HEK293 (cell line): Measurements from ENCODE around the gene CFAP107.

Source experiments
- CTCF ChIA-PET: fragments of 350-600 bp; formaldehyde crosslinking; extraction: SDS; loops from one replicate; lab custom pipeline; 2021; ENCODE audit warnings: antibody characterized with exemption; lab: Yijun Ruan, JAX
- POLR2A ChIA-PET: fragments of 300-600 bp; formaldehyde crosslinking; extraction: SDS; loops from one replicate; lab custom pipeline; 2020; ENCODE audit warnings: antibody characterized with exemption, inconsistent platforms; lab: Yijun Ruan, JAX
- H3K27ac ChIP-seq: fragments of 200-500 bp; sonication (Bioruptor generic); 2 replicates; pipeline ENCODE4 v1.5.1; 2014; ENCODE audit warnings: low read depth, low read length, control low read depth, inconsistent platforms; ENCODE audit errors: extremely low read depth
- H3K36me3 ChIP-seq, 2 experiments: fragments of 200-500 bp in 1 of 2; sonication (Bioruptor generic) in 1 of 2; 1 replicate in 1 of 2; 2 replicates in 1 of 2; pipeline ENCODE4 v1.5.1; 2014 to 2017; ENCODE audit warnings: inconsistent platforms in 2 of 2, low read length in 2 of 2; ENCODE audit not compliant: control insufficient read depth in 2 of 2, insufficient read depth in 1 of 2
- H3K4me1 ChIP-seq: fragments of 200-500 bp; sonication (Bioruptor generic); 2 replicates; pipeline ENCODE4 v1.5.1; 2014; ENCODE audit warnings: mild to moderate bottlenecking, low read length, inconsistent platforms; ENCODE audit not compliant: control insufficient read depth, insufficient read depth
- H3K4me3 ChIP-seq: 2 replicates; pipeline ENCODE4 v1.5.1; 2011; ENCODE audit warnings: low read depth, mild to moderate bottlenecking, control low read depth, low read length, moderate library complexity
- H3K9me3 ChIP-seq: fragments of 200-500 bp; sonication (Bioruptor generic); 2 replicates; pipeline ENCODE4 v1.5.1; 2014; ENCODE audit warnings: low read depth, low read length, inconsistent platforms; ENCODE audit not compliant: control insufficient read depth, insufficient read depth
- FEZF1 ChIP-seq: fragments of 450-650 bp; formaldehyde crosslinking; IDR thresholded peaks from 2 replicates; pipeline ENCODE4 v1.5.1; 2016; ENCODE audit warnings: missing biosample characterization, missing genetic modification characterization
- HOXD13 ChIP-seq: sonication (generic); formaldehyde crosslinking; IDR thresholded peaks from 2 replicates; pipeline ENCODE4 v1.8.0; 2022; ENCODE audit warnings: missing genetic modification reagents, borderline replicate concordance
- REPIN1 ChIP-seq: fragments of 450-650 bp; formaldehyde crosslinking; IDR thresholded peaks from 2 replicates; pipeline ENCODE4 v1.5.1; 2017; ENCODE audit warnings: missing biosample characterization, missing genetic modification characterization, low read depth
- SCRT1 ChIP-seq: fragments of 450-650 bp; formaldehyde crosslinking; IDR thresholded peaks from 2 replicates; pipeline ENCODE4 v1.5.1; 2016; ENCODE audit warnings: missing biosample characterization, missing genetic modification characterization, borderline replicate concordance
- SP2 ChIP-seq: fragments of 450-650 bp; formaldehyde crosslinking; IDR thresholded peaks from 2 replicates; pipeline ENCODE4 v1.5.1; 2016; ENCODE audit warnings: missing biosample characterization, missing genetic modification characterization
- ZFHX2 ChIP-seq: fragments of 450-650 bp; formaldehyde crosslinking; conservative IDR thresholded peaks from 2 replicates; pipeline ENCODE4 v1.5.1; 2016; ENCODE audit warnings: missing biosample characterization, missing genetic modification characterization
- ZNF155 ChIP-seq: fragments of 450-650 bp; formaldehyde crosslinking; IDR thresholded peaks from 2 replicates; pipeline ENCODE4 v1.5.1; 2016; ENCODE audit warnings: missing biosample characterization, missing genetic modification characterization
- ZNF16 ChIP-seq: fragments of 450-650 bp; formaldehyde crosslinking; IDR thresholded peaks from 2 replicates; pipeline ENCODE4 v1.5.1; 2016; ENCODE audit warnings: low read depth, missing biosample characterization, missing genetic modification characterization
- ZNF175 ChIP-seq: fragments of 450-650 bp; formaldehyde crosslinking; IDR thresholded peaks from 2 replicates; pipeline ENCODE4 v1.5.1; 2016; ENCODE audit warnings: missing biosample characterization, missing genetic modification characterization
- ZNF211 ChIP-seq: fragments of 450-650 bp; formaldehyde crosslinking; IDR thresholded peaks from 2 replicates; pipeline ENCODE4 v1.5.1; 2016; ENCODE audit warnings: low read depth, missing biosample characterization, missing genetic modification characterization
- ZNF302 ChIP-seq: fragments of 450-650 bp; formaldehyde crosslinking; IDR thresholded peaks from 2 replicates; pipeline ENCODE4 v1.5.1; 2016; ENCODE audit warnings: missing biosample characterization, missing genetic modification characterization, low read depth
- ZNF544 ChIP-seq: fragments of 450-650 bp; formaldehyde crosslinking; IDR thresholded peaks from 2 replicates; pipeline ENCODE4 v1.5.0; 2017; ENCODE audit warnings: missing biosample characterization, missing genetic modification characterization
- ZNF621 ChIP-seq: fragments of 450-650 bp; formaldehyde crosslinking; IDR thresholded peaks from 2 replicates; pipeline ENCODE4 v1.5.1; 2017; ENCODE audit warnings: missing biosample characterization, missing genetic modification characterization
- ZNF629 ChIP-seq: fragments of 450-650 bp; formaldehyde crosslinking; IDR thresholded peaks from 2 replicates; pipeline ENCODE4 v1.5.1; 2017; ENCODE audit warnings: missing biosample characterization, missing genetic modification characterization
- TF ChIP-seq, protein P1 (sequence below): fragments of 450-650 bp; formaldehyde crosslinking; IDR thresholded peaks from 2 replicates; pipeline ENCODE4 v1.5.1; 2016; ENCODE audit warnings: missing biosample characterization, missing genetic modification characterization
- TF ChIP-seq, protein P2 (sequence below): fragments of 450-650 bp; formaldehyde crosslinking; IDR thresholded peaks from 2 replicates; pipeline ENCODE4 v1.5.1; 2016; ENCODE audit warnings: missing biosample characterization, missing genetic modification characterization, borderline replicate concordance
- TF ChIP-seq, protein P3 (sequence below): fragments of 450-650 bp; formaldehyde crosslinking; IDR thresholded peaks from 2 replicates; pipeline ENCODE4 v1.5.1; 2016; ENCODE audit warnings: missing biosample characterization, missing genetic modification characterization
- TF ChIP-seq, protein P4 (sequence below): fragments of 450-650 bp; formaldehyde crosslinking; IDR thresholded peaks from 2 replicates; pipeline ENCODE4 v1.5.1; 2016; ENCODE audit warnings: missing biosample characterization, missing genetic modification characterization
- TF ChIP-seq, protein P5 (sequence below): fragments of 450-650 bp; formaldehyde crosslinking; IDR thresholded peaks from 2 replicates; pipeline ENCODE4 v1.5.1; 2016; ENCODE audit warnings: missing biosample characterization, missing genetic modification characterization
- TF ChIP-seq, protein P6 (sequence below): fragments of 450-650 bp; formaldehyde crosslinking; optimal IDR thresholded peaks from 2 replicates; pipeline ENCODE3; 2016; ENCODE audit warnings: missing biosample characterization, mild to moderate bottlenecking, missing genetic modification characterization

CFAP107 gene

DNA sequence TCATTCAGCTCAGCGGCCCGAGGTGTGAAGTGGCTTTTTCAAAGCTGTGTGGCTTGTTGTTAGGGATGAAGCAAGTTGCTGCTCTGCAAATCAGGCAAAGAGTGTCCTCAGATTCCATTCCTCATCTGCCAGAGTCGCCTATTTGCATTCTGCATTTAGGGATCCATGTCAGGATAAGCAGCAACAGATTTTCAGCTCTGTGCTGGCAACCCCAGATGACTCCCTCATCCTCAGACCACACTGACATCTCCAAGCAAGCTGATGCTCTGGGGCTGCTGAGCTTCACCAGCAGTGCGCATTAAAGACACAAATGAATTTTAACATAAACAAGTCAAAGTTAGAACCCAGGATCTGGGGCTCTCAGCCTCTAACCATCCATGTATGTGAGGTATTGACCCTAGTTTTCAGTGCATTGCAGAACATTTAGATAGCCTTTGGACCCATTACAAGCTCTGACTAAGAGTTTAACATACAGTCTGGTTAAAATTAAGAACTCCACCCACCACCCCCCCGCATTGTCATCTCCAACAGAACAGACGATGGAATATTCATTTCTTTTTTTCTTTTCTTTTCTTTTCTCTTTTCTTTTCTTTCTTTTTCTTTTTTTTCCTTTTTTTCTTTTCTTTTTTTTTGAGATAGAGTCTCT, 10.9 kb downstream of the CFAP107 start (continued):
- TF ChIP-seq, protein P1, sequence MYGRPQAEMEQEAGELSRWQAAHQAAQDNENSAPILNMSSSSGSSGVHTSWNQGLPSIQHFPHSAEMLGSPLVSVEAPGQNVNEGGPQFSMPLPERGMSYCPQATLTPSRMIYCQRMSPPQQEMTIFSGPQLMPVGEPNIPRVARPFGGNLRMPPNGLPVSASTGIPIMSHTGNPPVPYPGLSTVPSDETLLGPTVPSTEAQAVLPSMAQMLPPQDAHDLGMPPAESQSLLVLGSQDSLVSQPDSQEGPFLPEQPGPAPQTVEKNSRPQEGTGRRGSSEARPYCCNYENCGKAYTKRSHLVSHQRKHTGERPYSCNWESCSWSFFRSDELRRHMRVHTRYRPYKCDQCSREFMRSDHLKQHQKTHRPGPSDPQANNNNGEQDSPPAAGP: no peak
- TF ChIP-seq FEZF1 (tag by site-specific recombination): no peak
- TF ChIP-seq ZNF155 (tag by site-specific recombination): no peak
- TF ChIP-seq, protein P2, sequence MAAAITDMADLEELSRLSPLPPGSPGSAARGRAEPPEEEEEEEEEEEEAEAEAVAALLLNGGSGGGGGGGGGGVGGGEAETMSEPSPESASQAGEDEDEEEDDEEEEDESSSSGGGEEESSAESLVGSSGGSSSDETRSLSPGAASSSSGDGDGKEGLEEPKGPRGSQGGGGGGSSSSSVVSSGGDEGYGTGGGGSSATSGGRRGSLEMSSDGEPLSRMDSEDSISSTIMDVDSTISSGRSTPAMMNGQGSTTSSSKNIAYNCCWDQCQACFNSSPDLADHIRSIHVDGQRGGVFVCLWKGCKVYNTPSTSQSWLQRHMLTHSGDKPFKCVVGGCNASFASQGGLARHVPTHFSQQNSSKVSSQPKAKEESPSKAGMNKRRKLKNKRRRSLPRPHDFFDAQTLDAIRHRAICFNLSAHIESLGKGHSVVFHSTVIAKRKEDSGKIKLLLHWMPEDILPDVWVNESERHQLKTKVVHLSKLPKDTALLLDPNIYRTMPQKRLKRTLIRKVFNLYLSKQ (tag by site-specific recombination): no peak

DNA sequence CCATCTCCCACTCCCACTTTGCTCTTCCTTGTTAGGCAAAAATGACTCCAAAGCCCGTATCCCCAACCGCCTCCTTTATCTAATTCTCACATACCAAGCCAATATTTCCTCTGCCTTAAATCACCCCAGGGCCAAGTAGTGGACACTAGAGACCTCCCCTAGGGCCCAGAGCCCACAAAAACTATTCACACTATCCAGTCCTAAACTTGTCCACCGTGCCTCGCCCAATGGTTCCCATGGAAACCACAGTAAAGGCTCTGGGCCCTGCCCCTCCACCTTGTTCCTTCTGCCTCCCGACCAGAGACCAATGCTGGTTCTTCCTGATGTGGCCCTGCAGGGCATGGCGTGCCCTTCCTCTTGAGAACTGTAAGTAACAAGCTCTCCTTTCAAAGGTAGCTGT, 11.8 kb downstream of the CFAP107 start:
- Histone ChIP-seq H3K4me1 (no peaks in the 10 kb centered on the region), H3K27ac (no peak overlapping the region), H3K4me3 (no peak overlapping the region), H3K9me3 (no peaks in the 10 kb centered on the region), H3K36me3 (no peaks in the 10 kb centered on the region)
- ChIA-PET CTCF (interaction anchor here (0.7 to 0.8 kb wide), 2 partner anchors 99 to 1441 kb away, joined by 3 to 7 read pairs; no protein-coding TSS in a partner anchor), POLR2A (no interaction called here)
- TF ChIP-seq SCRT1 (tag by site-specific recombination) (no peak), SP2 (tag by site-specific recombination) (no peak), ZNF302 (no peak), FEZF1 (tag by site-specific recombination) (no peak)

DNA sequence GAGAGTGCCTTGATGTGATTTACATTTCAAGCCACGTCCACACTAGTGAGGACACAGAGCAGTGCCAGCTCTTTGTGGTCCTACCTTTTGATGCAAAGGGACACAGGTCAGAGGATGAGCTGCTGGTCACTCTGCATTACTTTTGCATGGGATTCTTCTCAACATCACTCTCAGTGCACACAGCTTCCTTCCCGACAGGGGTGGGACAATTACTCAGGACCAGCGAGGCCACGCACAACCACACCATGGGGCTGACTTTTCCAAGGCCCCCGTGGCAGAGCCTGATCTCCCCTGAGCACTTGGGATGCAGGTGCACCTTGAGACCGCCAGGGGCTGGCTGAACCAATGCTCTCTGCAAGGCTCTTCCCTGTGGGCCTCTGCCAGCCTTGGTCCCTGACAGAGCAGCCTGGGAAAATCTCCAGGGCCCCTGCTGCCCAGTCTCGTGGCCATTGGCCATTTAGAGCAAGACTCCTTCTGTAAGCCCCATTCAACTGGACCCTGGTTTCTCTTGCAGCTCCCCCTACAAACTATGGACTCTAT, 14.3 kb downstream of the CFAP107 start:
- no peaks in the 10 kb centered on the region for H3K9me3 ChIP-seq
- H3K4me3 ChIP-seq: no peak overlapping the region
- H3K27ac ChIP-seq: no peak overlapping the region
- POLR2A ChIA-PET: no interaction called here
- CTCF ChIA-PET: interaction anchor here (1.0 kb wide), 1 partner anchor 24 kb away, joined by 3 read pairs; no protein-coding TSS in a partner anchor
- TF ChIP-seq ZNF629 (tag by site-specific recombination): no peak
- TF ChIP-seq ZNF621 (tag by site-specific recombination): no peak
- no peak for TF ChIP-seq REPIN1 (tag by site-specific recombination)
- no peak for TF ChIP-seq ZNF544 (tag by site-specific recombination)
- TF ChIP-seq, protein P3, sequence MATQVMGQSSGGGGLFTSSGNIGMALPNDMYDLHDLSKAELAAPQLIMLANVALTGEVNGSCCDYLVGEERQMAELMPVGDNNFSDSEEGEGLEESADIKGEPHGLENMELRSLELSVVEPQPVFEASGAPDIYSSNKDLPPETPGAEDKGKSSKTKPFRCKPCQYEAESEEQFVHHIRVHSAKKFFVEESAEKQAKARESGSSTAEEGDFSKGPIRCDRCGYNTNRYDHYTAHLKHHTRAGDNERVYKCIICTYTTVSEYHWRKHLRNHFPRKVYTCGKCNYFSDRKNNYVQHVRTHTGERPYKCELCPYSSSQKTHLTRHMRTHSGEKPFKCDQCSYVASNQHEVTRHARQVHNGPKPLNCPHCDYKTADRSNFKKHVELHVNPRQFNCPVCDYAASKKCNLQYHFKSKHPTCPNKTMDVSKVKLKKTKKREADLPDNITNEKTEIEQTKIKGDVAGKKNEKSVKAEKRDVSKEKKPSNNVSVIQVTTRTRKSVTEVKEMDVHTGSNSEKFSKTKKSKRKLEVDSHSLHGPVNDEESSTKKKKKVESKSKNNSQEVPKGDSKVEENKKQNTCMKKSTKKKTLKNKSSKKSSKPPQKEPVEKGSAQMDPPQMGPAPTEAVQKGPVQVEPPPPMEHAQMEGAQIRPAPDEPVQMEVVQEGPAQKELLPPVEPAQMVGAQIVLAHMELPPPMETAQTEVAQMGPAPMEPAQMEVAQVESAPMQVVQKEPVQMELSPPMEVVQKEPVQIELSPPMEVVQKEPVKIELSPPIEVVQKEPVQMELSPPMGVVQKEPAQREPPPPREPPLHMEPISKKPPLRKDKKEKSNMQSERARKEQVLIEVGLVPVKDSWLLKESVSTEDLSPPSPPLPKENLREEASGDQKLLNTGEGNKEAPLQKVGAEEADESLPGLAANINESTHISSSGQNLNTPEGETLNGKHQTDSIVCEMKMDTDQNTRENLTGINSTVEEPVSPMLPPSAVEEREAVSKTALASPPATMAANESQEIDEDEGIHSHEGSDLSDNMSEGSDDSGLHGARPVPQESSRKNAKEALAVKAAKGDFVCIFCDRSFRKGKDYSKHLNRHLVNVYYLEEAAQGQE (tag by site-specific recombination): no peak
- TF ChIP-seq ZNF175 (tag by site-specific recombination): no peak
- TF ChIP-seq, protein P4, sequence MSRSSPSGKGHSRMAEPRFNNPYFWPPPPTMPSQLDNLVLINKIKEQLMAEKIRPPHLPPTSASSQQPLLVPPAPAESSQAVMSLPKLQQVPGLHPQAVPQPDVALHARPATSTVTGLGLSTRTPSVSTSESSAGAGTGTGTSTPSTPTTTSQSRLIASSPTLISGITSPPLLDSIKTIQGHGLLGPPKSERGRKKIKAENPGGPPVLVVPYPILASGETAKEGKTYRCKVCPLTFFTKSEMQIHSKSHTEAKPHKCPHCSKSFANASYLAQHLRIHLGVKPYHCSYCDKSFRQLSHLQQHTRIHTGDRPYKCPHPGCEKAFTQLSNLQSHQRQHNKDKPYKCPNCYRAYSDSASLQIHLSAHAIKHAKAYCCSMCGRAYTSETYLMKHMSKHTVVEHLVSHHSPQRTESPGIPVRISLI (tag by site-specific recombination): no peak
- no peak for TF ChIP-seq FEZF1 (tag by site-specific recombination)
- no peak for TF ChIP-seq ZNF16
- TF ChIP-seq, protein P5, sequence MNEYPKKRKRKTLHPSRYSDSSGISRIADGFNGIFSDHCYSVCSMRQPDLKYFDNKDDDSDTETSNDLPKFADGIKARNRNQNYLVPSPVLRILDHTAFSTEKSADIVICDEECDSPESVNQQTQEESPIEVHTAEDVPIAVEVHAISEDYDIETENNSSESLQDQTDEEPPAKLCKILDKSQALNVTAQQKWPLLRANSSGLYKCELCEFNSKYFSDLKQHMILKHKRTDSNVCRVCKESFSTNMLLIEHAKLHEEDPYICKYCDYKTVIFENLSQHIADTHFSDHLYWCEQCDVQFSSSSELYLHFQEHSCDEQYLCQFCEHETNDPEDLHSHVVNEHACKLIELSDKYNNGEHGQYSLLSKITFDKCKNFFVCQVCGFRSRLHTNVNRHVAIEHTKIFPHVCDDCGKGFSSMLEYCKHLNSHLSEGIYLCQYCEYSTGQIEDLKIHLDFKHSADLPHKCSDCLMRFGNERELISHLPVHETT (tag by site-specific recombination): no peak
- no peak for TF ChIP-seq ZNF211
- TF ChIP-seq, protein P6, sequence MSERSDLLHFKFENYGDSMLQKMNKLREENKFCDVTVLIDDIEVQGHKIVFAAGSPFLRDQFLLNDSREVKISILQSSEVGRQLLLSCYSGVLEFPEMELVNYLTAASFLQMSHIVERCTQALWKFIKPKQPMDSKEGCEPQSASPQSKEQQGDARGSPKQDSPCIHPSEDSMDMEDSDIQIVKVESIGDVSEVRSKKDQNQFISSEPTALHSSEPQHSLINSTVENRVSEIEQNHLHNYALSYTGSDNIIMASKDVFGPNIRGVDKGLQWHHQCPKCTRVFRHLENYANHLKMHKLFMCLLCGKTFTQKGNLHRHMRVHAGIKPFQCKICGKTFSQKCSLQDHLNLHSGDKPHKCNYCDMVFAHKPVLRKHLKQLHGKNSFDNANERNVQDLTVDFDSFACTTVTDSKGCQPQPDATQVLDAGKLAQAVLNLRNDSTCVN (tag by site-specific recombination): no peak
- no peak for TF ChIP-seq ZFHX2 (tag by site-specific recombination)
- no peak for TF ChIP-seq HOXD13 (CRISPR knock-in tag)
- TF ChIP-seq, all 188 proteins: peak for 0
- Histone ChIP-seq H3K4me1 (no peaks in the 10 kb centered on the region), H3K36me3 (no peaks in the 10 kb centered on the region)
